CD4-positive, alpha-beta T cell treated with Interleukin-15 for 1 hour (primary cell): Measurements from ENCODE around the gene MTHFD1L.
"Not testable (repeated sequence)": the region's sequence is repeated elsewhere in the genome, so short reads cannot be mapped to it uniquely, and the experiment has no call there.

ENCODE experiments used
- DNase-seq: peaks from one replicate; pipeline ENCODE4 v3.0.0-alpha.2; 2020

Gene MTHFD1L

GRCh38 chr6:151101816-151102694 is 236.6 kb downstream of the MTHFD1L start:
- no peak for DNase-seq

- DNase-seq, result no peak
Measured at GRCh38 chr6:151103266-151103665, 237.8 kb downstream of the MTHFD1L start.

- DNase-seq, result no peak
Measured at GRCh38 chr6:151107897-151108427, 242.5 kb downstream of the MTHFD1L start.

- no peak for DNase-seq
Measured at GRCh38 chr6:151108548-151108947, 243.0 kb downstream of the MTHFD1L start.

GRCh38 chr6:151109361-151109760 is 243.9 kb downstream of the MTHFD1L start:
- no peak for DNase-seq

- DNase-seq, result no peak
Measured at GRCh38 chr6:151109869-151110575, 244.5 kb downstream of the MTHFD1L start.

- no peak for DNase-seq
Measured at GRCh38 chr6:151110576-151110905, 245.0 kb downstream of the MTHFD1L start.

- DNase-seq, result no peak
Measured at GRCh38 chr6:151111670-151112069, 246.2 kb downstream of the MTHFD1L start.

GRCh38 chr6:151112130-151112529 is 246.6 kb downstream of the MTHFD1L start:
- DNase-seq, result no peak

GRCh38 chr6:151112884-151113283 is 247.4 kb downstream of the MTHFD1L start:
- not testable (repeated sequence) for DNase-seq

- no peak for DNase-seq
Measured at GRCh38 chr6:151113641-151114040, 248.1 kb downstream of the MTHFD1L start.

GRCh38 chr6:151118461-151119123 is 253.1 kb downstream of the MTHFD1L start:
- no peak for DNase-seq

GRCh38 chr6:151119823-151120524 is 254.5 kb downstream of the MTHFD1L start:
- no peak for DNase-seq

GRCh38 chr6:151121900-151122299 is 256.4 kb downstream of the MTHFD1L start:
- DNase-seq, result no peak

- DNase-seq, result not testable (repeated sequence)
Measured at GRCh38 chr6:151123641-151124040, 258.1 kb downstream of the MTHFD1L start.

- DNase-seq, result not testable (repeated sequence)
Measured at GRCh38 chr6:151125242-151125641, 259.7 kb downstream of the MTHFD1L start.

- not testable (repeated sequence) for DNase-seq
Measured at GRCh38 chr6:151125651-151126416, 260.3 kb downstream of the MTHFD1L start.

GRCh38 chr6:151126417-151126724 is 260.9 kb downstream of the MTHFD1L start:
- not testable (repeated sequence) for DNase-seq

- not testable (repeated sequence) for DNase-seq
Measured at GRCh38 chr6:151127133-151127798, 261.8 kb downstream of the MTHFD1L start.

GRCh38 chr6:151128763-151129370 is 263.4 kb downstream of the MTHFD1L start:
- DNase-seq, result no peak

GRCh38 chr6:151130329-151130728 is 264.8 kb downstream of the MTHFD1L start:
- DNase-seq, result no peak
